Transverse colon (tissue), 4 donors: ENCODE data around the gene VAV2. TPM values are rescaled to one million over a fixed set of nuclear protein-coding genes. Genes with fewer than 3 reads are reported as not detected.

ENCODE experiments used
- DNase-seq: peaks from one replicate; pipeline ENCODE4 v3.0.0-alpha.2; 2019
- H3K27ac ChIP-seq, 4 donors: fragments of 200-600 bp; sonication (generic); 2 replicates each; pipeline ENCODE4 v1.5.1; 2016 to 2018; ENCODE audit warnings: inconsistent platforms in 4 of 4
- H3K27me3 ChIP-seq: fragments of 200-600 bp; sonication (generic); 2 replicates; pipeline ENCODE4 v1.5.1; 2017; ENCODE audit warnings: inconsistent platforms
- H3K36me3 ChIP-seq, 4 donors: fragments of 200-600 bp; sonication (generic); 2 replicates each; pipeline ENCODE4 v1.5.1; 2017 to 2019; ENCODE audit warnings: inconsistent platforms in 4 of 4
- H3K4me1 ChIP-seq, 4 donors: fragments of 200-600 bp; sonication (generic); 2 replicates each; pipeline ENCODE4 v1.5.1; 2017 to 2020; ENCODE audit warnings: inconsistent platforms in 4 of 4
- H3K4me3 ChIP-seq, 4 donors: fragments of 200-600 bp; sonication (generic); 1 replicate in 1 of 4; 2 replicates in 3 of 4; pipeline versions ENCODE4 v1.5.1 to v1.6.1; 2017 to 2019; ENCODE audit warnings: inconsistent platforms in 4 of 4
- H3K9me3 ChIP-seq, 2 donors: fragments of 200-600 bp; sonication (generic); 2 replicates each; pipeline ENCODE4 v1.5.1; 2017 to 2019; ENCODE audit warnings: inconsistent platforms in 2 of 2
- EP300 ChIP-seq: sonication (generic); formaldehyde crosslinking; IDR thresholded peaks from one replicate; pipeline ENCODE4 v1.6.1; 2017; ENCODE audit warnings: antibody characterized with exemption, low read depth
- POLR2A ChIP-seq: fragments of 450-650 bp; IDR thresholded peaks from one replicate; pipeline ENCODE4 v1.6.1; 2016; ENCODE audit warnings: antibody characterized with exemption, mild to moderate bottlenecking, moderate library complexity
- POLR2AphosphoS5 ChIP-seq, 3 donors: sonication (generic); formaldehyde crosslinking; IDR thresholded peaks; one replicate each; pipeline ENCODE4 v1.6.1; 2016; ENCODE audit warnings: antibody characterized with exemption in 3 of 3
- WGBS, 2 donors: methylation state at CpG; one replicate each; pipeline ENCODE4 v1.1.5; 2018; ENCODE audit warnings: low coverage in 1 of 2; 5-methylcytosine and 5-hydroxymethylcytosine counted together
- in situ Hi-C, 4 donors: fragments of 200-750 bp; cut with MboI; loops; one replicate each; pipeline versions ENCODE4 v1.15.0 to v1.15.1; 2017; ENCODE audit warnings: low sequenced_read_pairs in 3 of 4, low pct_ligation_motif_present in 1 of 4, low pct_unique_long_range_greater_than_20kb in 1 of 4
- intact Hi-C: fragments of 100-400 bp; cut with DNase I; formaldehyde crosslinking; loops from one replicate; pipeline ENCODE4 v1.15.1; 2023; ENCODE audit warnings: low total_unique reads
- total RNA-seq, 4 donors: library from RNA; depleted of rRNA; stranded (reverse); fragments of >200 nt; gene quantifications; one replicate each; pipeline ENCODE4 v1.1.0, GENCODE V29; 2016
- TF ChIP-seq, protein P1 (sequence below), 5 experiments: fragments of 200-600 bp in 3 of 5; fragments of 450-650 bp in 2 of 5; sonication (generic) in 3 of 5; IDR thresholded peaks; 1 replicate in 2 of 5; 2 replicates in 3 of 5; pipeline ENCODE4 v1.5.1; 2016 to 2017; ENCODE audit warnings: antibody characterized with exemption in 5 of 5, inconsistent platforms in 3 of 5, mild to moderate bottlenecking in 2 of 5, moderate library complexity in 1 of 5

Gene VAV2
- total RNA-seq, 4 donors from 2014 or later: 8.2 to 52.4 (median 24.5) TPM

DNA sequence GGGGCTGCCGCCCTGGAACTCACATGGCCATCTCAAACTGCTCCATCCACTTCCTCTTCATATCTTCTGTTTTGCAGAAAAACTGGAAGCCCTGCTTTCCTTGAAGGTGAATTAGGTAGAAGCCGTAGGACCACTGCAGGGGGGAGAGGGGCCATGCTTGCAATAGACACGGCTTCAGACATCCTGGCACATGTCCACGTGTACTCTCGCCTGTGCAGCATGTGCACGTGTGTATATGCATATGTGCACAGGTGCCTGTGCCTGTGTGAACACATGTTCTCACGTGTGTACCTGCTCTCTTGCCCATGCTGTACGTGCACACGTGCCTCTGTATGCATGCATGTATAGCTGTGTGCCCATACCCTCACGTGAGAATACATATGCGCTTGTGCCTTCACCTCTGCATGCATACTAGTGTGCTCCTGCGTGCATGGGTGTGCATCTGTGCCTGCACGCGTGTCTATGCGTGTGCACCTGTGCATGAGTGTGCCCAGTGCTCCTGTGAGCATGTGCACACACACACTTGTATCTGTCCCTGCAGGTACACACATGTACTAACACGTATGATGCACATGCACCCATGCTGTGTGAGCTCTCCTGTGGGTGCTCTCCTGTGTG is 206.3 kb downstream of the VAV2 start:
- in situ Hi-C loops: loop anchor here in 2 of 4 donors (5.0 to 25.0 kb wide), 2 partner anchors 211 to 326 kb away; no protein-coding TSS in a partner anchor
- DNase-seq: no peak

DNA sequence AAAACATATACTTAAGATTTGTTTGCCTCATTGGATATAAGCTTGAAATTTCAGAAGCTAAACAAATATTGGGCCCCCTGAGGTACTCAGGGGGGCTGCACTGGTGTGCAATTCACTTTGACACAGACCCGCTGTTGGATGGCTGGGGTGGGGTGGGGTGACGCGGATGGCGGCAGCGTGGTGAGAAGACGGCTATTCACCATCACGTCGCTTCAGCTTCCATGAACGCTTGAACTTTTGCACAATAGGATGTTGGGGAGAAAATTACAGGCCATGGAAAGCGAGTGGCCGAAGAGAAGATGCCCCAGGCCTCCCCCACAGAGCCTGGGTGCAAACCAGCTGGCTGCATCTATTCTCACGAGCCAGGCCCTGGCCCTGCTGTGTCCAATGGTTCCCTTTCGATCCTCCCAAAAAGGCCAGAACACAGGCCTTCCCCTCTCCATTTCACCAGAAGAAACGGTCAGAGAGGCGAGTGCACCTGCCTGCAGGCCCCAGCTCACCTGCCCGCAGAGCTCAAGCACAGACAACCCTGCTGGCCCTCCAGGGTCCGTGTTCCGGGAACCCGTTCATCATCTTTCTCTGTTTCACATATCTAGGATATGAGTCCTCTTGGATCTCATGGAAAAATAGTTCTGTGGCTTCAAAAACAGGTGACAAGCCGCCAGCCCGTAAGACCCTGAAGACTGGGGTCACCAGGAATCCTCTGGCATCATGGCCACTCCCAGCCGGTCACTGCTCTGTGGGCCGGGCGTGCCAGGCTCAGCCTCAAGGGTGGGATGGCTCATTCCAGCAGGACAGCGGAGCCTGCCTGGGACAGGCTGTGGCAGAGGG is 207.2 kb downstream of the VAV2 start:
- intact Hi-C loops: no loop called here
- H3K4me3 ChIP-seq: no peak overlapping the region
- H3K27ac ChIP-seq: no peak overlapping the region
- no peak for DNase-seq
- no peaks in the 10 kb centered on the region for H3K27me3 ChIP-seq
- peaks cover 4 to 26% (median 23%) of the 10 kb centered on the region in 4 donors for H3K4me1 ChIP-seq
- H3K36me3 ChIP-seq: no peaks in the 10 kb centered on the region
- in situ Hi-C loops: loop anchor here in 2 of 4 donors (5.0 to 25.0 kb wide), 2 partner anchors 212 to 327 kb away; no protein-coding TSS in a partner anchor
- TF ChIP-seq EP300 (no peak), POLR2AphosphoS5 (IDR thresholded peaks at IDR 0.05) (no peak), POLR2A (no peak)
- TF ChIP-seq, protein P1, sequence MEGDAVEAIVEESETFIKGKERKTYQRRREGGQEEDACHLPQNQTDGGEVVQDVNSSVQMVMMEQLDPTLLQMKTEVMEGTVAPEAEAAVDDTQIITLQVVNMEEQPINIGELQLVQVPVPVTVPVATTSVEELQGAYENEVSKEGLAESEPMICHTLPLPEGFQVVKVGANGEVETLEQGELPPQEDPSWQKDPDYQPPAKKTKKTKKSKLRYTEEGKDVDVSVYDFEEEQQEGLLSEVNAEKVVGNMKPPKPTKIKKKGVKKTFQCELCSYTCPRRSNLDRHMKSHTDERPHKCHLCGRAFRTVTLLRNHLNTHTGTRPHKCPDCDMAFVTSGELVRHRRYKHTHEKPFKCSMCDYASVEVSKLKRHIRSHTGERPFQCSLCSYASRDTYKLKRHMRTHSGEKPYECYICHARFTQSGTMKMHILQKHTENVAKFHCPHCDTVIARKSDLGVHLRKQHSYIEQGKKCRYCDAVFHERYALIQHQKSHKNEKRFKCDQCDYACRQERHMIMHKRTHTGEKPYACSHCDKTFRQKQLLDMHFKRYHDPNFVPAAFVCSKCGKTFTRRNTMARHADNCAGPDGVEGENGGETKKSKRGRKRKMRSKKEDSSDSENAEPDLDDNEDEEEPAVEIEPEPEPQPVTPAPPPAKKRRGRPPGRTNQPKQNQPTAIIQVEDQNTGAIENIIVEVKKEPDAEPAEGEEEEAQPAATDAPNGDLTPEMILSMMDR (IDR thresholded peaks at IDR 0.05): no peak
- H3K9me3 ChIP-seq: no peaks in the 10 kb centered on the region
- 95 to 100% methylated on average over 3 to 25 of the region's 25 CpGs for WGBS, 2 donors

More for the DNA sequence above, 206.3 kb downstream of the VAV2 start:
- 86 to 90% methylated on average over 7 to 16 of the region's 16 CpGs for WGBS, 2 donors
- no peaks in the 10 kb centered on the region for H3K27me3 ChIP-seq
- intact Hi-C loops: no loop called here
- no peak overlapping the region for H3K27ac ChIP-seq
- H3K9me3 ChIP-seq: no peaks in the 10 kb centered on the region
- TF ChIP-seq POLR2A (no peak), EP300 (no peak), POLR2AphosphoS5 (IDR thresholded peaks at IDR 0.05) (no peak)
- TF ChIP-seq, protein P1 (IDR thresholded peaks at IDR 0.05): no peak
- H3K36me3 ChIP-seq: no peaks in the 10 kb centered on the region
- H3K4me1 ChIP-seq: peaks cover 4 to 29% (median 24%) of the 10 kb centered on the region in 4 donors
- no peak overlapping the region for H3K4me3 ChIP-seq

DNA sequence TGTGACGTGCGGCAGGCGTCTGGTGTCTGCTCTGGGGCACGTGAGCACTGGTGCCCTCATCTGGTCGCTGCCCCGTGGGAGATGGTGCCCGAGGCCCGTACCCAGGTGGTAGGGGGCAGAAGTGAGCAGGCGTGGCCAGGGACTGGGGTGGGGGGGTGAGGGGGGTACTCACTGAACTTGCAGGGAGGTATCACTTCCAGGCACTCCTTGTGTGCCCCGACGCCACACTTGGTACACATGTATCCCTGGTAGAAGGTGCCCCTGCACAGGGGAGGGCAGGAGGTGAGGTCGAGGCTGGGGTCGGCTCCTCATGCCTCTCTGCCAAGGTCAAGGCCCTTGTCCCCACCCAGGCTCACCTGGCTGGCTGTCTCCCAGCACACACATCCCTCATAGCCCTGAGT is 208.8 kb downstream of the VAV2 start:
- no peaks in the 10 kb centered on the region for H3K27me3 ChIP-seq
- TF ChIP-seq POLR2A (no peak), POLR2AphosphoS5 (IDR thresholded peaks at IDR 0.05) (no peak)
- TF ChIP-seq, protein P1 (IDR thresholded peaks at IDR 0.05): no peak
- no peak overlapping the region for H3K4me3 ChIP-seq
- peaks cover 0 to 10% (median 9%) of the 10 kb centered on the region in 4 donors for H3K4me1 ChIP-seq
- intact Hi-C loops (no loop called here), in situ Hi-C loops (loop anchor here in 2 of 4 donors (25.0 kb wide), 1 partner anchor 329 kb away; no protein-coding TSS in a partner anchor)
- no peak for DNase-seq
- H3K9me3 ChIP-seq: no peaks in the 10 kb centered on the region
- H3K27ac ChIP-seq: no peak overlapping the region
- H3K36me3 ChIP-seq: no peaks in the 10 kb centered on the region
- 79% methylated on average over 13 of the region's 13 CpGs; no CpG with 5 or more reads in 1 of the 2 donors for WGBS, 2 donors
